Caco-2 (cell line): Measurements from ENCODE around the gene ZSWIM9. TPM values are rescaled to one million over a fixed set of nuclear protein-coding genes. Genes with fewer than 3 reads are reported as not detected.
A peak's percentile ranks its signal among the peaks of the same experiment; 100 is the strongest.

Experiments used
- BruUV-seq: library from RNA; stranded (reverse); fragments of 400-500 nt; replicated peaks from 2 replicates; lab custom pipeline; 2021; lab: Mats Ljungman, UMichigan
- CTCF ChIA-PET: fragments of 300-600 bp; sonication (Branson Sonifier 250); formaldehyde crosslinking; loops from one replicate; lab custom pipeline; 2022; ENCODE audit warnings: antibody characterized with exemption; lab: Charles Lee
- POLR2A ChIA-PET: fragments of 300-600 bp; sonication (Branson Sonifier 250); formaldehyde crosslinking; loops from one replicate; lab custom pipeline; 2022; ENCODE audit warnings: antibody characterized with exemption; lab: Charles Lee
- DNase-seq, 2 experiments: peaks; one replicate each; pipeline versions ENCODE4 v3.0.0 to v3.0.0-alpha.2; 2020 to 2022
- H3K27me3 ChIP-seq: replicated peaks from 2 replicates; pipeline ENCODE4 v1.6.0; 2011; ENCODE audit warnings: low read length; ENCODE audit not compliant: control insufficient read depth, insufficient read depth
- H3K36me3 ChIP-seq: 2 replicates; pipeline ENCODE4 v1.5.1; 2011; ENCODE audit warnings: low read length; ENCODE audit not compliant: control insufficient read depth, insufficient read depth
- H3K4me1 ChIP-seq: fragments of 250-450 bp; sonication (Bioruptor Pico); 2 replicates; pipeline ENCODE4 v1.5.1; 2020; ENCODE audit warnings: mild to moderate bottlenecking
- H3K4me3 ChIP-seq: 2 replicates; pipeline ENCODE4 v1.5.1; 2011; ENCODE audit warnings: low read depth, mild to moderate bottlenecking, control low read depth, low read length
- H3K9me3 ChIP-seq: fragments of 250-450 bp; sonication (Bioruptor Pico); 2 replicates; pipeline ENCODE4 v1.5.1; 2020; ENCODE audit warnings: mild to moderate bottlenecking, moderate library complexity
- H3K27ac Mint-ChIP-seq: one replicate; pipeline ENCODE4 v1.8.0; 2022; ENCODE audit warnings: mixed read lengths; ENCODE audit not compliant: unreplicated experiment
- H3K27me3 Mint-ChIP-seq: one replicate; pipeline ENCODE4 v1.8.0; 2022; ENCODE audit warnings: mixed read lengths; ENCODE audit not compliant: insufficient read depth, unreplicated experiment
- H3K36me3 Mint-ChIP-seq: one replicate; pipeline ENCODE4 v1.8.0; 2022; ENCODE audit warnings: mild to moderate bottlenecking, mixed read lengths; ENCODE audit not compliant: insufficient read depth, unreplicated experiment
- H3K4me1 Mint-ChIP-seq: one replicate; pipeline ENCODE4 v1.8.0; 2022; ENCODE audit warnings: low read depth, mixed read lengths; ENCODE audit not compliant: unreplicated experiment
- H3K4me3 Mint-ChIP-seq: one replicate; pipeline ENCODE4 v1.8.0; 2022; ENCODE audit warnings: mild to moderate bottlenecking, moderate library complexity, mixed read lengths; ENCODE audit not compliant: unreplicated experiment
- H3K9me3 Mint-ChIP-seq: one replicate; pipeline ENCODE4 v1.8.0; 2022; ENCODE audit warnings: mixed read lengths; ENCODE audit not compliant: unreplicated experiment
- intact Hi-C: fragments of 100-400 bp; cut with micrococcal nuclease; formaldehyde crosslinking; loops from one replicate; pipeline ENCODE4 v1.10.0; 2022; ENCODE audit not compliant: unreplicated experiment
- total RNA-seq: library from RNA; stranded (reverse); gene quantifications from 2 replicates; pipeline ENCODE4 v1.2.3, GENCODE V29; 2022
- TF ChIP-seq, protein P1 (sequence below), 2 experiments: fragments of 200-600 bp in 1 of 2; IDR thresholded peaks; 1 replicate in 1 of 2; 2 replicates in 1 of 2; pipeline versions ENCODE4 v1.5.1 to v1.8.0; 2011 to 2022; ENCODE audit warnings: antibody characterized with exemption in 1 of 2, control low read depth in 1 of 2, inconsistent platforms in 1 of 2, low read depth in 1 of 2, low read length in 1 of 2, mild to moderate bottlenecking in 1 of 2, moderate library complexity in 1 of 2; ENCODE audit not compliant: insufficient read depth in 1 of 2, severe bottlenecking in 1 of 2, unreplicated experiment in 1 of 2

ZSWIM9 gene
- total RNA-seq, 1 experiment from 2014 or later: 4.9 TPM

DNA sequence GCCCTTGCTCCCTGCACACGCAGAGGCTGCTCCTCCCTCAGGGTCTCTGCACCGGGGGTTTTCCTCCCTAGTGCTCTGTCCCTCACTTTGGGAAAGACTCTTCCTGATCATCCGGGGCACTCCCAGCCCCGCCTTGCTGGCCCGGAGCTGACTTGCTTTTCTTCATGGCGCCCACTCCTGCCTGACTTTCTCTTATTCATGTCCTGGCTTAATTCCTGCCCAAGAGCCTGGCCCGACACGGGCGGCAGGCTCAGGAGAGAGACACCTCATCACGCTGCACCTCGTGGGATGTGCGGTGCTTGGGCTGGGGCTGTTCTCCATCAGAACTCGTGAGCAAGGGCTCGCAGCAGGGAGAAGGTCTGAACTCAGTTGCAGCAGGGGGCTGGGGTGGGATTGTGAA, 48.1 kb upstream of the ZSWIM9 start:
- CTCF ChIA-PET: interaction anchor here (0.6 kb wide), 1 partner anchor 12 kb away, joined by 3 read pairs; the partner anchor contains the start of gene PLA2G4C
- no peaks in the 10 kb centered on the region for H3K9me3 ChIP-seq
- intact Hi-C loops: no loop called here
- no peak overlapping the region for H3K4me3 ChIP-seq
- POLR2A ChIA-PET: no interaction called here
- H3K27me3 Mint-ChIP-seq: no peaks in the 10 kb centered on the region
- no peaks in the 10 kb centered on the region for H3K9me3 Mint-ChIP-seq
- H3K36me3 ChIP-seq: no peaks in the 10 kb centered on the region
- no peak for DNase-seq
- no peak overlapping the region for H3K27ac Mint-ChIP-seq
- H3K27me3 ChIP-seq: no peaks in the 10 kb centered on the region
- TF ChIP-seq, protein P1, sequence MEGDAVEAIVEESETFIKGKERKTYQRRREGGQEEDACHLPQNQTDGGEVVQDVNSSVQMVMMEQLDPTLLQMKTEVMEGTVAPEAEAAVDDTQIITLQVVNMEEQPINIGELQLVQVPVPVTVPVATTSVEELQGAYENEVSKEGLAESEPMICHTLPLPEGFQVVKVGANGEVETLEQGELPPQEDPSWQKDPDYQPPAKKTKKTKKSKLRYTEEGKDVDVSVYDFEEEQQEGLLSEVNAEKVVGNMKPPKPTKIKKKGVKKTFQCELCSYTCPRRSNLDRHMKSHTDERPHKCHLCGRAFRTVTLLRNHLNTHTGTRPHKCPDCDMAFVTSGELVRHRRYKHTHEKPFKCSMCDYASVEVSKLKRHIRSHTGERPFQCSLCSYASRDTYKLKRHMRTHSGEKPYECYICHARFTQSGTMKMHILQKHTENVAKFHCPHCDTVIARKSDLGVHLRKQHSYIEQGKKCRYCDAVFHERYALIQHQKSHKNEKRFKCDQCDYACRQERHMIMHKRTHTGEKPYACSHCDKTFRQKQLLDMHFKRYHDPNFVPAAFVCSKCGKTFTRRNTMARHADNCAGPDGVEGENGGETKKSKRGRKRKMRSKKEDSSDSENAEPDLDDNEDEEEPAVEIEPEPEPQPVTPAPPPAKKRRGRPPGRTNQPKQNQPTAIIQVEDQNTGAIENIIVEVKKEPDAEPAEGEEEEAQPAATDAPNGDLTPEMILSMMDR (IDR thresholded peaks at IDR 0.05; ENCODE audit: insufficient read depth in 1 of 2, low read depth in 1 of 2, low read length in 1 of 2, severe bottlenecking in 1 of 2, unreplicated experiment in 1 of 2): no peak
- BruUV-seq: no TSS peak
- peaks cover 12% of the 10 kb centered on the region for H3K4me1 Mint-ChIP-seq
- peaks cover 40% of the 10 kb centered on the region for H3K36me3 Mint-ChIP-seq
- peaks cover 16% of the 10 kb centered on the region for H3K4me1 ChIP-seq
- no peak overlapping the region for H3K4me3 Mint-ChIP-seq

DNA sequence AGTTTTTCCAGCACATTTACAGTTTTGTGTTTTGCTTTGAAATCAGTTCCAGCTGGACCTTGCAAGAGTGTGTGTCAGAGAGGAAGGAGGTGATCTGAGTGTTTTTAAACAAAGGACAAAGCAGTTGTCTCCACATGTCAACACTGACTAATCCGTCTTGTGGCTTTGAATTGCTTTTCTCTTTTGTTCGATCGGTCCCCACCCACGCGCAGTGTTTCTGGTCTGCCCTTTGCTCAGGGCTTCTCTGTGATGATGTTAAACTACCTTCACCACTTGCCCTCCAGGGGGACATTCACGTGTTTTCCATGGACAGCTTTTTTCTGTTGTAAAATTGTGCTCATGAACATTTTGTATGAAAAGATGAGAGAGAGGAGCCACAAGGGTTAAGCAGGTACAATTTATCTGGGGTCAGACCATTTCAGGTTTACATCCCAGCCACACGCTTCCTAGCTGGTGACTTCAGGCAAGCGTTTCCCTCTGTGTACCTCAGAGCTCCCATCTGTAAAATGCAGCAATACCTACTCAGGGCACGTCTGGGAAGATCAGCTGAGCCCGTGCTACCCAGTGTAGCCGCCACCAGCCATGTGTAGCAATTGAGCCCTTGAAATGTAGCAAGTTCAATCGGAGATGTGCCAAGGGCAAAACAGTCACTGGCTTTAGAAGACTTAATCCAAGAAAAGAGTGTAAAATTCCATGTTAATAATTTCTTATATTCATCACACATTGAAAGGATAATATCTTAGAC, 46.4 kb upstream of the ZSWIM9 start:
- peak overlapping the region; percentile 21 for H3K4me3 Mint-ChIP-seq
- Histone ChIP-seq H3K4me1 (peaks cover 16% of the 10 kb centered on the region), H3K9me3 (no peaks in the 10 kb centered on the region), H3K4me3 (no peak overlapping the region), H3K27me3 (no peaks in the 10 kb centered on the region), H3K36me3 (no peaks in the 10 kb centered on the region)
- TF ChIP-seq, protein P1 (IDR thresholded peaks at IDR 0.05; ENCODE audit: insufficient read depth in 1 of 2, low read depth in 1 of 2, low read length in 1 of 2, severe bottlenecking in 1 of 2, unreplicated experiment in 1 of 2): peak; percentile 15 to 36
- peak; percentile 64 to 78 for DNase-seq
- peak overlapping the region; percentile 58 for H3K27ac Mint-ChIP-seq
- CTCF ChIA-PET: interaction anchor here (0.5 to 2.0 kb wide), 6 partner anchors 13 to 1767 kb away, joined by 3 to 7 read pairs (median 3); partner anchors contain the start of gene PLA2G4C
- POLR2A ChIA-PET: interaction anchor here (0.7 kb wide), 1 partner anchor 14 kb away, joined by 8 read pairs; the partner anchor contains the start of gene PLA2G4C
- peaks cover 12% of the 10 kb centered on the region for H3K4me1 Mint-ChIP-seq
- intact Hi-C loops: loop anchor here (1.0 kb wide), 2 partner anchors 17 to 28 kb away; no protein-coding TSS in a partner anchor
- no peaks in the 10 kb centered on the region for H3K27me3 Mint-ChIP-seq
- no TSS peak for BruUV-seq
- no peaks in the 10 kb centered on the region for H3K9me3 Mint-ChIP-seq
- peaks cover 43% of the 10 kb centered on the region for H3K36me3 Mint-ChIP-seq

DNA sequence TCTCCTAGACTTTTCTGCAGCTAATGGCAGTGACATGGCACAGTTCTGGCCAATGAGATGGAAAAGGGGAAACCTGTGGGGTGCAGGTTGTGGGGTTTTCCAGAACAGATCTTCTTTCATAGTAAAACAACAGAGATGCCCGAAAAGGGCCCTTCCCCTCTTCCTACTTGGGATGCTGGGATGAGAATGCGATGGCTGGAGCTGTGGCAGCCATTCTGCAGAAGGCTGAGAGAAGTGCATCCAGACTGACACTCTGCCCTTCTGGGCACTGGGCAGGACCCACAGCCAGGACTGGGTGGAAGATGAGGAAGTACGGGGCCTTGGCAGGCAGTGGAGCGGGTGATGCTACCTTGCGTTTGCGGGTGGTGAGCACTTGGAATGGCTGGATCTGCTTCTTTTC, 42.9 kb upstream of the ZSWIM9 start:
- ChIA-PET POLR2A (no interaction called here), CTCF (no interaction called here)
- Histone ChIP-seq H3K36me3 (no peaks in the 10 kb centered on the region), H3K4me3 (no peak overlapping the region), H3K4me1 (peaks cover 16% of the 10 kb centered on the region), H3K9me3 (no peaks in the 10 kb centered on the region), H3K27me3 (no peaks in the 10 kb centered on the region)
- no peak overlapping the region for H3K4me3 Mint-ChIP-seq
- TF ChIP-seq, protein P1 (IDR thresholded peaks at IDR 0.05; ENCODE audit: insufficient read depth in 1 of 2, low read depth in 1 of 2, low read length in 1 of 2, severe bottlenecking in 1 of 2, unreplicated experiment in 1 of 2): no peak
- intact Hi-C loops: no loop called here
- no peaks in the 10 kb centered on the region for H3K9me3 Mint-ChIP-seq
- peaks cover 8% of the 10 kb centered on the region for H3K4me1 Mint-ChIP-seq
- peaks cover 44% of the 10 kb centered on the region for H3K36me3 Mint-ChIP-seq
- no TSS peak for BruUV-seq
- DNase-seq: no peak
- H3K27me3 Mint-ChIP-seq: no peaks in the 10 kb centered on the region
- H3K27ac Mint-ChIP-seq: no peak overlapping the region
